ENCODE results near the gene GOLGA6D. TPM values are rescaled to one million over a fixed set of nuclear protein-coding genes. Genes with fewer than 3 reads are reported as not detected.
"Not testable (repeated sequence)": the region's sequence is repeated elsewhere in the genome, so short reads cannot be mapped to it uniquely, and the experiment has no call there.

Gene GOLGA6D
- total RNA-seq, 1 experiment from 2014 or later: not detected

DNA sequence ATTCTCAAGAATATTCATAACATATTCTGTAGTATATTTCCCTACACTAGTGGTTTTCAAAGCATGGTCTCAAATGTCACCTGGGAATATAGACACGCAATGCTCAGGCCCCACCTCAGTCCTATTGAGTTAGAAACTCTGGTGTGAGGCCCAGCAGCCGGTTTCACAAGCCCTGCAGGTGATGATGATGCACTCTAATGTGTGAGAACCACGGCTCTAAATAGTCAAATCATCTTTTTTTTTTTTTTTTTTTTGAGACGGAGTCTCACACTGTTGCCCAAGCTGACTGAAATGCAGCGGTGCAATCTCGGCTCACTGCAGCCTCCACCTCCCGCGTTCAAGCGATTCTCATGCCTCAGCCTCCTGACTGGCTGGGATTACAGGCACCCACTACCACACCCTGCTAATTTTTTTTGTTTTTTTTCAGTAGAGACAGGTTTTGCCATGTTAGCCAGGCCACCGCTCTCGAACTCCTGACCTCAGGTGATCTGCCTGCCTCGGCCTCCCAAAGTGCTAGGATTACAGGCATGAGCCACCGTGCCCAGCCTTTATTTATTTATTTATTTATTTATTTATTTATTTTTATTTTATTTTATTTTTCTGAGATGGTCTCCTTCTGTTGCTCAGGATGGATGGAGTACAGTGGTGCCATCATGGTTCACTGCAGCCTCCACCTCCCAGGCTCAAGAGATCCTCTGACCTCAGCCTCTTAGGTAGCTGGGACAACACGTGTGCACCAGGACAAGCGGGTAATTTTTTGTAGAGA lies 51.2 kb downstream of the GOLGA6D start:
- intact Hi-C loops (cut with micrococcal nuclease); H3K4me3 ChIP-seq (ENCODE audit: low read length); H3K9ac ChIP-seq (ENCODE audit: low read length); ATAC-seq; H3K27me3 ChIP-seq (ENCODE audit: low read length); H3K9me2 ChIP-seq (replicated peaks; ENCODE audit: low read length); H4K20me1 ChIP-seq (ENCODE audit: low read length); DNase-seq; H3F3A ChIP-seq (ENCODE audit: low read length, unreplicated experiment); H3K9me3 ChIP-seq (ENCODE audit: low read length); H3K4me2 ChIP-seq (ENCODE audit: low read length); POLR2A ChIA-PET (ENCODE audit: unreplicated experiment); H3K79me2 ChIP-seq (ENCODE audit: low read length); H3K27ac ChIP-seq (ENCODE audit: low read length); H2AFZ ChIP-seq (ENCODE audit: low read length); H3K36me3 ChIP-seq (ENCODE audit: low read depth, low read length); CTCF ChIA-PET; BruUV-seq (replicated peaks): not testable (repeated sequence)
- H3K4me1 ChIP-seq (ENCODE audit: insufficient read depth, low read length): peaks cover 16% of the 10 kb centered on the region

DNA sequence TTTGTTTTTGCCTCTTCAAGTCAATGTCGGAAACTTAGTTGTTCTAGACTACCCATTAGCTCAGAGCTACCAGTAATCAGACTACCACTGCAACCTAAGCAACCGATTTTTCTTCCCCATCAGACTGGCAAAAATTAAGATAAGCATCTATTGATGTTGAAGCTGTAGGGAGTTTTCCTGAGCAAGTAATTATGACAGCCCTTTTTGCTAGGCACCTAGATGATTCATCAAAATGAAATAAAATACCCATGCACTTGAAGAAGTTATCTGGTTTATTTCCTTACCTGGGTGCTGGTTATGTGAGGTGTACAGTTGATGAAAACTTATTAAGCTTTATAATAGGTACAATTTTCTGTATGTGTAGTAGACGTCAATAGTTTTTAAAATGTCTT lies 52.7 kb downstream of the GOLGA6D start:
- BruUV-seq (replicated peaks): TSS peak; percentile 49
- no peaks in the 10 kb centered on the region; the same call in 1 of the 2 replicates for H3K36me3 ChIP-seq (ENCODE audit: low read depth, low read length)
- peak overlapping the region; percentile 73 for H3K4me3 ChIP-seq (ENCODE audit: low read length)
- H3K9me2 ChIP-seq (replicated peaks; ENCODE audit: low read length): no peaks in the 10 kb centered on the region
- no peaks in the 10 kb centered on the region for H3K27me3 ChIP-seq (ENCODE audit: low read length)
- no peaks in the 10 kb centered on the region for H3K9me3 ChIP-seq (ENCODE audit: low read length)
- intact Hi-C loops (cut with micrococcal nuclease): no loop called here
- peaks cover 16% of the 10 kb centered on the region for H3K4me1 ChIP-seq (ENCODE audit: insufficient read depth, low read length)
- DNase-seq (peak; percentile 9), ATAC-seq (no peak; the same call in 1 of the 2 replicates)
- TF ChIP-seq, protein P1, sequence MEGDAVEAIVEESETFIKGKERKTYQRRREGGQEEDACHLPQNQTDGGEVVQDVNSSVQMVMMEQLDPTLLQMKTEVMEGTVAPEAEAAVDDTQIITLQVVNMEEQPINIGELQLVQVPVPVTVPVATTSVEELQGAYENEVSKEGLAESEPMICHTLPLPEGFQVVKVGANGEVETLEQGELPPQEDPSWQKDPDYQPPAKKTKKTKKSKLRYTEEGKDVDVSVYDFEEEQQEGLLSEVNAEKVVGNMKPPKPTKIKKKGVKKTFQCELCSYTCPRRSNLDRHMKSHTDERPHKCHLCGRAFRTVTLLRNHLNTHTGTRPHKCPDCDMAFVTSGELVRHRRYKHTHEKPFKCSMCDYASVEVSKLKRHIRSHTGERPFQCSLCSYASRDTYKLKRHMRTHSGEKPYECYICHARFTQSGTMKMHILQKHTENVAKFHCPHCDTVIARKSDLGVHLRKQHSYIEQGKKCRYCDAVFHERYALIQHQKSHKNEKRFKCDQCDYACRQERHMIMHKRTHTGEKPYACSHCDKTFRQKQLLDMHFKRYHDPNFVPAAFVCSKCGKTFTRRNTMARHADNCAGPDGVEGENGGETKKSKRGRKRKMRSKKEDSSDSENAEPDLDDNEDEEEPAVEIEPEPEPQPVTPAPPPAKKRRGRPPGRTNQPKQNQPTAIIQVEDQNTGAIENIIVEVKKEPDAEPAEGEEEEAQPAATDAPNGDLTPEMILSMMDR (conservative IDR thresholded peaks at IDR 0.05; ENCODE audit: low read depth, low read length): no peak
- TF ChIP-seq EZH2 (IDR thresholded peaks at IDR 0.05; ENCODE audit: low read length, unreplicated experiment) (no peak), EZH2phosphoT487 (IDR thresholded peaks at IDR 0.05; ENCODE audit: borderline replicate concordance, low read length) (no peak)
- no peaks in the 10 kb centered on the region for H3F3A ChIP-seq (ENCODE audit: low read length, unreplicated experiment)
- peak overlapping the region; percentile 87 for H3K9ac ChIP-seq (ENCODE audit: low read length)
- POLR2A ChIA-PET (ENCODE audit: unreplicated experiment): no interaction called here
- CTCF ChIA-PET: no interaction called here
- H4K20me1 ChIP-seq (ENCODE audit: low read length): no peaks in the 10 kb centered on the region
- peaks cover 6% of the 10 kb centered on the region for H3K79me2 ChIP-seq (ENCODE audit: low read length)
- H3K27ac ChIP-seq (ENCODE audit: low read length): 0 out of 2 replicates have a peak overlapping the region, but pooled peaks have one; percentile 2
- peak overlapping the region; percentile 96 for H3K4me2 ChIP-seq (ENCODE audit: low read length)
- peak overlapping the region; percentile 80 for H2AFZ ChIP-seq (ENCODE audit: low read length)

DNA sequence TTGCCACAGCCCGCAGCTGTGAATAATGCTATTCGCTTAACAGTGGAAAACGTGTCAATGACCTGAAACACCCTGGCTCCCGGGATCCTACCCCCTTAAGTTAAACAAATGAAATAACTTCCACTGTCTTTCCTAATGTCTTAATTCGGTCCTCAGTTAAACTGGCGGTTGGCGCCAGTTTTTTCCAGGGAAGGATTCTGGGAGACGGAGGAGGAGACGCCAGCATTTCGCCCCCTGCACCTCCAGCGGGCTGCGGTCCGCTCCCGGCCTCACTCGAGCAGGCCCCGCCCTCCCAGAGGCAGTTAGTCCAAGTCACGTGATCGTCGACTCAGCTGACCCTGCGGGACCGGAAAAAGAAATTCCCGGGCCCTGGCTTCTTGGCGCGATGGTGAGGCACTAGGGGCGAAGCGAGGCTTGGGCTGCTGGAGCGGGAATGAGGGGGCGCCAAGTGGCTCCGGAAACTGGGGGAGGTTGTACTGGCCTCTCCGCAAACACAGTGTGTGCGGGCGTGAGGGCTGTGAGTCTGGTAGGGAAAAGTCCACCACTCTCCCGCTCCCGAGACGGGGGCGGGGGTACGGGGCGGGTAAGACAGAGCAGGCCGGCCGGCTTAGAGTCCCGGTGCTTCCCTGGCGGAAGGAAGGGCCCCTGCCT lies 53.2 kb downstream of the GOLGA6D start, which contains the start of gene COMMD4:
COMMD4 (plus strand) TSS at position 359 of the 651 bp plus-strand sequence; CDS start at position 386, 27 bp downstream.
- no peaks in the 10 kb centered on the region for H3K9me3 ChIP-seq (ENCODE audit: low read length)
- ATAC-seq: peak; percentile 96
- peak within 1 kb of the TSS; percentile 87 for H3K9ac ChIP-seq (ENCODE audit: low read length)
- no peaks in the 10 kb centered on the region for H3F3A ChIP-seq (ENCODE audit: low read length, unreplicated experiment)
- peaks cover 16% of the 10 kb centered on the region for H3K4me1 ChIP-seq (ENCODE audit: insufficient read depth, low read length)
- ChIA-PET POLR2A (ENCODE audit: unreplicated experiment) (no interaction called here), CTCF (no interaction called here)
- H3K4me2 ChIP-seq (ENCODE audit: low read length): peak within 1 kb of the TSS; percentile 96
- no peaks in the 10 kb centered on the region; the same call in 1 of the 2 replicates for H3K36me3 ChIP-seq (ENCODE audit: low read depth, low read length)
- peak within 1 kb of the TSS; percentile 73 for H3K4me3 ChIP-seq (ENCODE audit: low read length)
- H3K79me2 ChIP-seq (ENCODE audit: low read length): peaks cover 6% of the 10 kb centered on the region
- H4K20me1 ChIP-seq (ENCODE audit: low read length): no peaks in the 10 kb centered on the region
- no peaks in the 10 kb centered on the region for H3K9me2 ChIP-seq (replicated peaks; ENCODE audit: low read length)
- DNase-seq: peak; percentile 96
- no peaks in the 10 kb centered on the region for H3K27me3 ChIP-seq (ENCODE audit: low read length)
- TF ChIP-seq, protein P1 (conservative IDR thresholded peaks at IDR 0.05; ENCODE audit: low read depth, low read length): no peak
- no peak for TF ChIP-seq EZH2phosphoT487 (IDR thresholded peaks at IDR 0.05; ENCODE audit: borderline replicate concordance, low read length)
- TF ChIP-seq EZH2 (IDR thresholded peaks at IDR 0.05; ENCODE audit: low read length, unreplicated experiment): no peak
- BruUV-seq (replicated peaks): no TSS peak
- peak within 1 kb of the TSS; percentile 80 for H2AFZ ChIP-seq (ENCODE audit: low read length)
- intact Hi-C loops (cut with micrococcal nuclease): no loop called here
- H3K27ac ChIP-seq (ENCODE audit: low read length): 0 out of 2 replicates have a peak within 1 kb of the TSS, but pooled peaks have one; percentile 2

All from PC-3 (cell line).